ENCODE measurements around the gene KIF2B. TPM values are rescaled to one million over a fixed set of nuclear protein-coding genes. Genes with fewer than 3 reads are reported as not detected.
"Not testable (repeated sequence)": the region's sequence is repeated elsewhere in the genome, so short reads cannot be mapped to it uniquely, and the experiment has no call there.

Gene KIF2B
- polyA plus RNA-seq, 3 donors = not detected

GRCh38 chr17:53823341-53824050, 769 bp downstream of the KIF2B start:
- Histone ChIP-seq H3K4me3 (replicated peaks in 1 of 3; ENCODE audit: low read depth in 2 of 3, low read length in 3 of 3) (no peak overlapping the region), H3K4me1 (ENCODE audit: control insufficient read depth in 1 of 2, insufficient read depth in 2 of 2, low read length in 2 of 2) (no peaks in the 10 kb centered on the region), H4K20me1 (ENCODE audit: insufficient read depth, low read length) (no peaks in the 10 kb centered on the region), H3K9me3 (replicated peaks in 1 of 2; ENCODE audit: control insufficient read depth in 1 of 2, insufficient read depth in 1 of 2, low read length in 2 of 2) (peaks cover 18 to 21% of the 10 kb centered on the region in 2 donors), H2AFZ (ENCODE audit: insufficient read depth, low read depth, low read length, poor library complexity, severe bottlenecking) (no peak overlapping the region), H3K4me2 (replicated peaks; ENCODE audit: extremely low read depth, low read length, poor library complexity, severe bottlenecking) (no peak overlapping the region), H3K79me2 (ENCODE audit: insufficient read depth, low read length) (no peaks in the 10 kb centered on the region), H3K27ac (ENCODE audit: low read depth in 1 of 2, low read length in 2 of 2) (no peak overlapping the region), H3K27me3 (ENCODE audit: control insufficient read depth in 2 of 2, insufficient read depth in 2 of 2, low read length in 2 of 2) (no peaks in the 10 kb centered on the region), H3K9ac (ENCODE audit: insufficient read depth, low read length, poor library complexity, severe bottlenecking) (no peak overlapping the region), H3K36me3 (replicated peaks in 1 of 2; ENCODE audit: control insufficient read depth in 1 of 2, insufficient read depth in 2 of 2, low read length in 2 of 2) (no peaks in the 10 kb centered on the region)
- peaks cover 4 to 19% (median 10%) of the 10 kb centered on the region in 7 donors for H3K9me3 Mint-ChIP-seq
- no peak overlapping the region for H3K27ac Mint-ChIP-seq
- intact Hi-C loops (cut with micrococcal nuclease) = no loop called here
- no peak overlapping the region for H3K4me3 Mint-ChIP-seq
- TF ChIP-seq CTCF (IDR thresholded peaks at IDR 0.05) = no peak
- no peaks in the 10 kb centered on the region for H3K4me1 Mint-ChIP-seq
- no peaks in the 10 kb centered on the region for H3K36me3 Mint-ChIP-seq
- WGBS (ENCODE audit: insufficient coverage) = 97% methylated on average over 30 of the region's 32 CpGs
- no peaks in the 10 kb centered on the region for H3K27me3 Mint-ChIP-seq (ENCODE audit: low read depth in 3 of 3)
- DNase-seq = no peak

DNA sequence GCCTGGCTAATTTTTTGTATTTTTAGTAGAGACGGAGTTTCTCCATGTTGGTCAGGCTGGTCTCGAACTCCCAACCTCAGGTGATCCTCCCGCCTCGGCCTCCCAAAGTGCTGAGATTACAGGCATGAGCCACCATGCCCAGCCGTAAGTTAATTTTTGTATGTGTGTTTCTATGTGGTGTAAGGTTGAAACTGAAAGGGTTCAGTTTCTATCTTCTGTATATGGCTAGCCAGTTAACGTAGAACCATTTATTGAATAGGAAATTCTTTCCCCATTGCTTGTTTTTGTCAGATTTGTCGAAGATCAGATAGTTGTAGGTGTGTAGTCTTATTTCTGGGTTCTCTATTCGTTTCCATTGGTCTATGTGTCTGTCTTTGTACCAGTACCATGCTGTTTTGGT, 12.0 kb downstream of the KIF2B start:
- H3K4me1 Mint-ChIP-seq; H3K27ac ChIP-seq (ENCODE audit: low read depth in 1 of 2, low read length in 2 of 2); H3K4me3 ChIP-seq (replicated peaks in 1 of 3; ENCODE audit: low read depth in 2 of 3, low read length in 3 of 3); H3K4me2 ChIP-seq (replicated peaks; ENCODE audit: extremely low read depth, low read length, poor library complexity, severe bottlenecking); H3K36me3 Mint-ChIP-seq; DNase-seq; H4K20me1 ChIP-seq (ENCODE audit: insufficient read depth, low read length); H3K27me3 Mint-ChIP-seq (ENCODE audit: low read depth in 3 of 3); H3K36me3 ChIP-seq (replicated peaks in 1 of 2; ENCODE audit: control insufficient read depth in 1 of 2, insufficient read depth in 2 of 2, low read length in 2 of 2); H3K4me1 ChIP-seq (ENCODE audit: control insufficient read depth in 1 of 2, insufficient read depth in 2 of 2, low read length in 2 of 2); H2AFZ ChIP-seq (ENCODE audit: insufficient read depth, low read depth, low read length, poor library complexity, severe bottlenecking); H3K9ac ChIP-seq (ENCODE audit: insufficient read depth, low read length, poor library complexity, severe bottlenecking); H3K4me3 Mint-ChIP-seq; H3K9me3 Mint-ChIP-seq; H3K27me3 ChIP-seq (ENCODE audit: control insufficient read depth in 2 of 2, insufficient read depth in 2 of 2, low read length in 2 of 2); H3K79me2 ChIP-seq (ENCODE audit: insufficient read depth, low read length); H3K27ac Mint-ChIP-seq; intact Hi-C loops (cut with micrococcal nuclease); H3K9me3 ChIP-seq (replicated peaks in 1 of 2; ENCODE audit: control insufficient read depth in 1 of 2, insufficient read depth in 1 of 2, low read length in 2 of 2): not testable (repeated sequence)
- WGBS (ENCODE audit: insufficient coverage) = 78% methylated on average over 6 of the region's 8 CpGs

Data from CD14-positive monocyte (primary cell).